HCT116 (cell line): ENCODE measurements around the gene ENDOD1. TPM values are rescaled to one million over a fixed set of nuclear protein-coding genes. Genes with fewer than 3 reads are reported as not detected.
A peak's percentile ranks its signal among the peaks of the same experiment; 100 is the strongest.
"Not testable (repeated sequence)": the region's sequence is repeated elsewhere in the genome, so short reads cannot be mapped to it uniquely, and the experiment has no call there.

Source experiments
- ATAC-seq: fragments of 200-7000 bp; cut with Tn5 transposase; 2 replicates; pipeline ENCODE4 v1.9.1; 2020; ENCODE audit warnings: mild to moderate bottlenecking, moderate library complexity
- BruUV-seq: library from RNA; stranded (reverse); fragments of 400-500 nt; replicated peaks from 2 replicates; lab custom pipeline; 2021; lab: Mats Ljungman, UMichigan
- CTCF ChIA-PET: fragments of 300-600 bp; sonication (Branson Sonifier 250); formaldehyde crosslinking; loops from one replicate; lab custom pipeline; 2021; ENCODE audit warnings: antibody characterized with exemption; lab: Charles Lee
- POLR2A ChIA-PET: fragments of 300-600, 350-600 bp; sonication (Branson Sonifier 250); formaldehyde crosslinking; loops from one replicate; lab custom pipeline; 2021; ENCODE audit warnings: antibody characterized with exemption; lab: Charles Lee
- RAD21 ChIA-PET, 2 experiments: fragments of 300-600 bp; sonication (Branson Sonifier 250); formaldehyde crosslinking; loops; one replicate each; lab custom pipeline; 2023; ENCODE audit warnings: low total read pairs in 2 of 2; ENCODE audit not compliant: uncharacterized antibody in 2 of 2, unreplicated experiment in 2 of 2, low non-redundant PET in 1 of 2; lab: Charles Lee
- DNase-seq: peaks from one replicate; pipeline ENCODE4 v3.0.0-alpha.2; 2010; ENCODE audit warnings: low read depth, low spot score
- H2AFZ ChIP-seq: fragments of 200-600 bp; shearing (Covaris generic), sonication (generic); 2 replicates; pipeline ENCODE4 v1.6.1; 2017; ENCODE audit warnings: low read depth, mixed run types, mixed read lengths, antibody characterized with exemption, low read length; ENCODE audit not compliant: poor library complexity, severe bottlenecking
- H3K27ac ChIP-seq: 2 replicates; pipeline ENCODE4 v1.5.1; 2012; ENCODE audit warnings: low read depth, low read length
- H3K27me3 ChIP-seq: fragments of 200-600 bp; sonication (generic); 2 replicates; pipeline ENCODE4 v1.6.1; 2016; ENCODE audit warnings: mixed run types, low read length, mixed read lengths; ENCODE audit not compliant: insufficient read depth
- H3K36me3 ChIP-seq, 2 experiments: fragments of 200-500 bp in 1 of 2; fragments of 200-600 bp in 1 of 2; sonication (Bioruptor generic) in 1 of 2; sonication (generic) in 1 of 2; 2 replicates each; pipeline versions ENCODE4 v1.5.1 to v1.6.1; 2014 to 2016; ENCODE audit warnings: low read length in 2 of 2, inconsistent platforms in 1 of 2, mixed read lengths in 1 of 2, mixed run types in 1 of 2; ENCODE audit not compliant: insufficient read depth in 2 of 2, control insufficient read depth in 1 of 2
- H3K4me1 ChIP-seq, 2 experiments: fragments of 200-600 bp in 1 of 2; sonication (generic) in 1 of 2; 2 replicates each; pipeline versions ENCODE4 v1.5.1 to v1.6.1; 2012 to 2017; ENCODE audit warnings: low read length in 2 of 2, inconsistent platforms in 1 of 2, mild to moderate bottlenecking in 1 of 2, mixed read lengths in 1 of 2, mixed run types in 1 of 2, moderate library complexity in 1 of 2; ENCODE audit not compliant: insufficient read depth in 2 of 2, control insufficient read depth in 1 of 2
- H3K4me2 ChIP-seq: fragments of 200-600 bp; sonication (generic); 2 replicates; pipeline ENCODE4 v1.6.1; 2017; ENCODE audit warnings: mixed run types, low read length, mixed read lengths
- H3K4me3 ChIP-seq, 2 experiments: fragments of 200-600 bp in 1 of 2; sonication (generic) in 1 of 2; replicated peaks in 1 of 2; 2 replicates each; pipeline ENCODE4 v1.5.1; 2011 to 2016; ENCODE audit warnings: low read length in 2 of 2, control low read depth in 1 of 2, low read depth in 1 of 2, mild to moderate bottlenecking in 1 of 2, mixed read lengths in 1 of 2, mixed run types in 1 of 2
- H3K79me2 ChIP-seq: fragments of 200-600 bp; sonication (generic); 2 replicates; pipeline ENCODE4 v1.6.1; 2017; ENCODE audit warnings: mild to moderate bottlenecking, mixed run types, low read length, moderate library complexity, mixed read lengths; ENCODE audit not compliant: insufficient read depth
- H3K9ac ChIP-seq: fragments of 200-600 bp; sonication (generic); 2 replicates; pipeline ENCODE4 v1.6.1; 2016; ENCODE audit warnings: low read length, mixed read lengths
- H3K9me2 ChIP-seq: fragments of 200-600 bp; sonication (generic), shearing (Covaris generic); 2 replicates; pipeline ENCODE4 v1.6.1; 2017; ENCODE audit warnings: mixed run types, mild to moderate bottlenecking, moderate library complexity; ENCODE audit not compliant: insufficient read depth
- H3K9me3 ChIP-seq, 2 experiments: fragments of 200-500 bp in 1 of 2; fragments of 200-600 bp in 1 of 2; sonication (Bioruptor generic) in 1 of 2; sonication (generic) in 1 of 2; 2 replicates each; pipeline ENCODE4 v1.6.1; 2014 to 2017; ENCODE audit warnings: low read length in 2 of 2, mixed read lengths in 2 of 2, inconsistent platforms in 1 of 2, low read depth in 1 of 2, mild to moderate bottlenecking in 1 of 2, mixed run types in 1 of 2, moderate library complexity in 1 of 2; ENCODE audit not compliant: control insufficient read depth in 1 of 2, insufficient read depth in 1 of 2
- H4K20me1 ChIP-seq: fragments of 200-600 bp; sonication (generic), shearing (Covaris generic); 2 replicates; pipeline ENCODE4 v1.6.1; 2017; ENCODE audit warnings: mixed run types, mild to moderate bottlenecking, moderate library complexity; ENCODE audit not compliant: insufficient read depth
- CBX3 ChIP-seq: IDR thresholded peaks from 2 replicates; pipeline ENCODE4 v1.6.1; 2012; ENCODE audit warnings: low read depth
- CEBPB ChIP-seq: IDR thresholded peaks from 2 replicates; pipeline ENCODE4 v1.6.1; 2012; ENCODE audit warnings: low read depth
- ELF1 ChIP-seq: IDR thresholded peaks from 2 replicates; pipeline ENCODE4 v1.6.1; 2012; ENCODE audit warnings: low read depth, borderline replicate concordance
- EZH2phosphoT487 ChIP-seq: fragments of 200-600 bp; IDR thresholded peaks from 2 replicates; pipeline ENCODE4 v1.6.1; 2018; ENCODE audit warnings: antibody characterized with exemption, borderline replicate concordance
- FOSL1 ChIP-seq: IDR thresholded peaks from 2 replicates; pipeline ENCODE4 v1.6.1; 2012; ENCODE audit warnings: low read depth
- JUND ChIP-seq: IDR thresholded peaks from 2 replicates; pipeline ENCODE4 v1.6.1; 2012
- POLR2A ChIP-seq: IDR thresholded peaks from 2 replicates; pipeline ENCODE4 v1.7.0; 2011; ENCODE audit warnings: borderline replicate concordance; ENCODE audit not compliant: insufficient read depth, insufficient read length; ENCODE audit errors: extremely low read depth
- RAD21 ChIP-seq: IDR thresholded peaks from 2 replicates; pipeline ENCODE4 v1.6.1; 2012; ENCODE audit warnings: low read depth, mild to moderate bottlenecking
- SIN3A ChIP-seq: IDR thresholded peaks from 2 replicates; pipeline ENCODE4 v1.6.1; 2012; ENCODE audit warnings: low read depth
- SP1 ChIP-seq: IDR thresholded peaks from 2 replicates; pipeline ENCODE4 v1.6.1; 2012; ENCODE audit warnings: low read depth
- SRF ChIP-seq: IDR thresholded peaks from 2 replicates; pipeline ENCODE4 v1.6.1; 2012; ENCODE audit warnings: low read depth
- TCF7L2 ChIP-seq: IDR thresholded peaks from 2 replicates; pipeline ENCODE4 v1.7.0; 2011; ENCODE audit warnings: borderline replicate concordance, inconsistent platforms; ENCODE audit not compliant: insufficient read depth, insufficient read length; ENCODE audit errors: extremely low read depth
- YY1 ChIP-seq: IDR thresholded peaks from 2 replicates; pipeline ENCODE4 v1.6.1; 2011; ENCODE audit warnings: low read length, low read depth, moderate library complexity, mild to moderate bottlenecking; ENCODE audit not compliant: insufficient replicate concordance; ENCODE audit errors: extremely low read depth
- intact Hi-C: fragments of 100-400 bp; cut with micrococcal nuclease; formaldehyde crosslinking; loops from 2 replicates; pipeline ENCODE4 v1.10.0; 2022
- total RNA-seq: library from RNA; stranded (reverse); gene quantifications from one replicate; pipeline ENCODE4 v1.2.1, GENCODE V29; 2021; ENCODE audit not compliant: unreplicated experiment
- TF ChIP-seq, protein P1 (sequence below): IDR thresholded peaks from 2 replicates; pipeline ENCODE4 v1.6.1; 2012; ENCODE audit warnings: low read depth
- TF ChIP-seq, protein P2 (sequence below): IDR thresholded peaks from 2 replicates; pipeline ENCODE4 v1.6.1; 2012
- TF ChIP-seq, protein P3 (sequence below), 3 experiments: fragments of 200-600 bp in 1 of 3; sonication (generic) in 1 of 3; IDR thresholded peaks in 2 of 3; conservative IDR thresholded peaks in 1 of 3; 2 replicates each; pipeline ENCODE4 v1.5.1; 2012 to 2017; ENCODE audit warnings: low read depth in 2 of 3, low read length in 2 of 3, antibody characterized with exemption in 1 of 3, borderline replicate concordance in 1 of 3, control low read depth in 1 of 3, mild to moderate bottlenecking in 1 of 3, mixed read lengths in 1 of 3, mixed run types in 1 of 3, moderate library complexity in 1 of 3; ENCODE audit not compliant: insufficient read depth in 1 of 3

The ENDOD1 gene
- total RNA-seq, 1 experiment from 2014 or later = 33.6 TPM

DNA sequence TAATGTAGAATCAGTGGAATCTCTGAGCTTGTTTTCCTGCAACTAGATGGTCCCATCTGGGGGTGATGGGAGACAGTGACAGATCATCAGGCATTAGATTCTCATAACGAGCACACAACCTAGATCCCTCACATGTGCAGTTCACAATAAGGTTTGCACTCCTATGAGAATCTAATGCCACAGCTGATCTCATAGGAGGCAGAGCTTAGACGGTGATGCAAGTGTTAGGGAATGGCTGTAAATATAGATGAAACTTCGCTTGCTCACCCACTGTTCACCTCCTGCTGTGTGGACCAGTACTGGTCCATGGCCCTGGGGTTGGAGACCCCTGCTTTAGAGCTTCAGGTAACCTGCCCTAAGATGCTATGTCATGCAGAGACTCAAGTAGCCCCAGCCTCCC, 21.8 kb downstream of the ENDOD1 start:
- H4K20me1 ChIP-seq, RAD21 ChIA-PET, ATAC-seq, DNase-seq, H3K9me3 ChIP-seq, H3K4me3 ChIP-seq, BruUV-seq, POLR2A ChIA-PET, H3K9me2 ChIP-seq, CTCF ChIA-PET, H3K27ac ChIP-seq, intact Hi-C loops, H2AFZ ChIP-seq, H3K9ac ChIP-seq, H3K27me3 ChIP-seq, H3K36me3 ChIP-seq: not testable (repeated sequence)
- Histone ChIP-seq H3K4me2 (peak overlapping the region; percentile 31; the same call in 1 of the 2 replicates), H3K79me2 (peaks cover 37% of the 10 kb centered on the region), H3K4me1 (peaks cover 42 to 60% of the 10 kb centered on the region in 2 experiments)

DNA sequence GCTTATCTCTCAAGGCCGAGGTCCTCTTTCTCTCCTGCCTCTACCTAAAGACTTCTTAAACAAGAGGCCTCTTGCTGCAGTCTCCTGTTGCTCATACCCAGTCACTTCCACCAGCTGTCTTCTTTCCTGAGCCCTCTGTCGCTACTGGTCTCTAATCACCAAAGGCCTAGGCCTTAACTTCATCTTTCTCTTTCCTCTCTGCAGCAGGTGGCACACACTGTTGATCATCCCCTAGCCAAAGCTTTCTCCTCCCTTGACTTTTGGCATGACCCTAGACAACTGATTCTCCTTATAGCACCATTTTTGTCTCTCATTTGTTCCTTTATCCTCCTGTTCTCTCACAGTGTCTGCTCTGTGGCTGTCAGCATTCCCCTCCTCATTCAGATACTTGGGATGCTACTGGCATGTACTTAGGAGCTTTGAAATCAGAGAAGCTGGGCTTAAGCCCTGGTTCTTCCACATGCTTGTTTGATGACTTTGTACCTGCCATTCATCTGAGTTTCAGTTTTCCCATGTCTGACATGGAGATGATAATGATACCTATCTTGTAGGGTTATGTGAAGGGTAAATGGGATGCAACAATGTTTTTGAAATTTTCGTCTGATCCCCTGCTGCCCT, 22.4 kb downstream of the ENDOD1 start:
- Histone ChIP-seq H3K27me3 (no peaks in the 10 kb centered on the region), H3K4me3 (no peak overlapping the region), H3K9me3 (no peaks in the 10 kb centered on the region), H3K9ac (no peak overlapping the region), H3K9me2 (no peaks in the 10 kb centered on the region), H3K4me2 (peak overlapping the region; percentile 31), H4K20me1 (no peaks in the 10 kb centered on the region), H3K4me1 (peaks cover 36 to 55% of the 10 kb centered on the region in 2 experiments), H3K79me2 (peaks cover 43% of the 10 kb centered on the region), H3K36me3 (peaks cover 0 to 5% of the 10 kb centered on the region in 2 experiments; a peak in 1 of 4 replicates), H3K27ac (no peak overlapping the region), H2AFZ (no peak overlapping the region)
- no TSS peak for BruUV-seq
- RAD21 ChIA-PET = no interaction called here
- POLR2A ChIA-PET = no interaction called here
- intact Hi-C loops = no loop called here
- CTCF ChIA-PET = interaction anchor here (0.7 kb wide), 1 partner anchor 142 kb away, joined by 3 read pairs; no protein-coding TSS in a partner anchor
- DNase-seq = no peak
- ATAC-seq = no peak
- TF ChIP-seq JUND (peak; percentile 49; the same call in 1 of the 2 replicates), SP1 (peak; percentile 35; the same call in 1 of the 2 replicates), ELF1 (no peak), POLR2A (no peak), RAD21 (no peak), SIN3A (no peak), FOSL1 (peak; percentile 36), TCF7L2 (no peak), SRF (no peak), EZH2phosphoT487 (no peak), YY1 (no peak), CBX3 (no peak), CEBPB (no peak)
- TF ChIP-seq, protein P1, sequence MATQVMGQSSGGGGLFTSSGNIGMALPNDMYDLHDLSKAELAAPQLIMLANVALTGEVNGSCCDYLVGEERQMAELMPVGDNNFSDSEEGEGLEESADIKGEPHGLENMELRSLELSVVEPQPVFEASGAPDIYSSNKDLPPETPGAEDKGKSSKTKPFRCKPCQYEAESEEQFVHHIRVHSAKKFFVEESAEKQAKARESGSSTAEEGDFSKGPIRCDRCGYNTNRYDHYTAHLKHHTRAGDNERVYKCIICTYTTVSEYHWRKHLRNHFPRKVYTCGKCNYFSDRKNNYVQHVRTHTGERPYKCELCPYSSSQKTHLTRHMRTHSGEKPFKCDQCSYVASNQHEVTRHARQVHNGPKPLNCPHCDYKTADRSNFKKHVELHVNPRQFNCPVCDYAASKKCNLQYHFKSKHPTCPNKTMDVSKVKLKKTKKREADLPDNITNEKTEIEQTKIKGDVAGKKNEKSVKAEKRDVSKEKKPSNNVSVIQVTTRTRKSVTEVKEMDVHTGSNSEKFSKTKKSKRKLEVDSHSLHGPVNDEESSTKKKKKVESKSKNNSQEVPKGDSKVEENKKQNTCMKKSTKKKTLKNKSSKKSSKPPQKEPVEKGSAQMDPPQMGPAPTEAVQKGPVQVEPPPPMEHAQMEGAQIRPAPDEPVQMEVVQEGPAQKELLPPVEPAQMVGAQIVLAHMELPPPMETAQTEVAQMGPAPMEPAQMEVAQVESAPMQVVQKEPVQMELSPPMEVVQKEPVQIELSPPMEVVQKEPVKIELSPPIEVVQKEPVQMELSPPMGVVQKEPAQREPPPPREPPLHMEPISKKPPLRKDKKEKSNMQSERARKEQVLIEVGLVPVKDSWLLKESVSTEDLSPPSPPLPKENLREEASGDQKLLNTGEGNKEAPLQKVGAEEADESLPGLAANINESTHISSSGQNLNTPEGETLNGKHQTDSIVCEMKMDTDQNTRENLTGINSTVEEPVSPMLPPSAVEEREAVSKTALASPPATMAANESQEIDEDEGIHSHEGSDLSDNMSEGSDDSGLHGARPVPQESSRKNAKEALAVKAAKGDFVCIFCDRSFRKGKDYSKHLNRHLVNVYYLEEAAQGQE = no peak
- TF ChIP-seq, protein P2, sequence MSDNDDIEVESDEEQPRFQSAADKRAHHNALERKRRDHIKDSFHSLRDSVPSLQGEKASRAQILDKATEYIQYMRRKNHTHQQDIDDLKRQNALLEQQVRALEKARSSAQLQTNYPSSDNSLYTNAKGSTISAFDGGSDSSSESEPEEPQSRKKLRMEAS = no peak
- TF ChIP-seq, protein P3, sequence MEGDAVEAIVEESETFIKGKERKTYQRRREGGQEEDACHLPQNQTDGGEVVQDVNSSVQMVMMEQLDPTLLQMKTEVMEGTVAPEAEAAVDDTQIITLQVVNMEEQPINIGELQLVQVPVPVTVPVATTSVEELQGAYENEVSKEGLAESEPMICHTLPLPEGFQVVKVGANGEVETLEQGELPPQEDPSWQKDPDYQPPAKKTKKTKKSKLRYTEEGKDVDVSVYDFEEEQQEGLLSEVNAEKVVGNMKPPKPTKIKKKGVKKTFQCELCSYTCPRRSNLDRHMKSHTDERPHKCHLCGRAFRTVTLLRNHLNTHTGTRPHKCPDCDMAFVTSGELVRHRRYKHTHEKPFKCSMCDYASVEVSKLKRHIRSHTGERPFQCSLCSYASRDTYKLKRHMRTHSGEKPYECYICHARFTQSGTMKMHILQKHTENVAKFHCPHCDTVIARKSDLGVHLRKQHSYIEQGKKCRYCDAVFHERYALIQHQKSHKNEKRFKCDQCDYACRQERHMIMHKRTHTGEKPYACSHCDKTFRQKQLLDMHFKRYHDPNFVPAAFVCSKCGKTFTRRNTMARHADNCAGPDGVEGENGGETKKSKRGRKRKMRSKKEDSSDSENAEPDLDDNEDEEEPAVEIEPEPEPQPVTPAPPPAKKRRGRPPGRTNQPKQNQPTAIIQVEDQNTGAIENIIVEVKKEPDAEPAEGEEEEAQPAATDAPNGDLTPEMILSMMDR (IDR thresholded peaks at IDR 0.05 in 2 of 3, conservative IDR thresholded peaks at IDR 0.05 in 1 of 3; ENCODE audit: borderline replicate concordance in 1 of 3, insufficient read depth in 1 of 3, low read depth in 2 of 3, low read length in 2 of 3) = no peak
